OCI-LY1 (cell line): Measurements from ENCODE around the gene GPR135.

Source experiments
- H2AFZ ChIP-seq: fragments of 200-600 bp; sonication (generic), shearing (Covaris generic); 2 replicates; pipeline ENCODE4 v1.6.0; 2014; ENCODE audit warnings: antibody characterized with exemption, mild to moderate bottlenecking, low read length
- H3F3A ChIP-seq: fragments of 200-600 bp; sonication (generic), shearing (Covaris generic); 2 replicates; pipeline ENCODE4 v1.6.0; 2014; ENCODE audit warnings: mild to moderate bottlenecking, antibody characterized with exemption, low read length, moderate library complexity; ENCODE audit not compliant: insufficient read depth
- H3K27ac ChIP-seq: fragments of 200-600 bp; sonication (generic); 2 replicates; pipeline ENCODE4 v1.5.1; 2014; ENCODE audit warnings: low read length, mixed run types, mild to moderate bottlenecking, low read depth; ENCODE audit not compliant: poor library complexity, severe bottlenecking
- H3K27me3 ChIP-seq: fragments of 200-600 bp; sonication (generic); 2 replicates; pipeline ENCODE4 v1.6.0; 2014; ENCODE audit warnings: antibody characterized with exemption, mild to moderate bottlenecking, low read length, moderate library complexity; ENCODE audit not compliant: insufficient read depth
- H3K36me3 ChIP-seq: fragments of 200-600 bp; sonication (generic); 2 replicates; pipeline ENCODE4 v1.6.1; 2014; ENCODE audit warnings: mild to moderate bottlenecking, antibody characterized with exemption, low read length, moderate library complexity, mixed read lengths; ENCODE audit not compliant: insufficient read depth
- H3K4me1 ChIP-seq: fragments of 200-600 bp; sonication (generic); 2 replicates; pipeline ENCODE4 v1.5.1; 2014; ENCODE audit warnings: mild to moderate bottlenecking, low read length, moderate library complexity; ENCODE audit not compliant: insufficient read depth, severe bottlenecking
- H3K4me2 ChIP-seq: fragments of 200-600 bp; sonication (generic), shearing (Covaris generic); 2 replicates; pipeline ENCODE4 v1.6.1; 2014; ENCODE audit warnings: low read length
- H3K4me3 ChIP-seq: fragments of 200-600 bp; sonication (generic); 2 replicates; pipeline ENCODE4 v1.5.1; 2014; ENCODE audit warnings: low read length, low read depth, mild to moderate bottlenecking, mixed read lengths; ENCODE audit not compliant: poor library complexity, severe bottlenecking
- H3K79me2 ChIP-seq: fragments of 200-600 bp; shearing (Covaris generic); 2 replicates; pipeline ENCODE4 v1.6.1; 2016; ENCODE audit warnings: mixed run types, low read length, mixed read lengths; ENCODE audit not compliant: insufficient read depth
- H3K9ac ChIP-seq: fragments of 200-600 bp; sonication (generic), shearing (Covaris generic); 2 replicates; pipeline ENCODE4 v1.6.1; 2014; ENCODE audit warnings: mild to moderate bottlenecking, low read length, mixed read lengths
- H3K9me2 ChIP-seq: fragments of 200-600 bp; sonication (generic), shearing (Covaris generic); 2 replicates; pipeline ENCODE4 v1.6.1; 2014; ENCODE audit warnings: low read depth, mild to moderate bottlenecking, low read length, mixed read lengths
- H3K9me3 ChIP-seq: fragments of 200-600 bp; shearing (Covaris generic); 2 replicates; pipeline ENCODE4 v1.6.1; 2014; ENCODE audit warnings: low read length, mixed read lengths
- H4K20me1 ChIP-seq: fragments of 200-600 bp; sonication (generic), shearing (Covaris generic); 2 replicates; pipeline ENCODE4 v1.6.0; 2016; ENCODE audit warnings: mild to moderate bottlenecking, low read length; ENCODE audit not compliant: insufficient read depth
- EZH2 ChIP-seq: fragments of 200-600 bp; sonication (generic), shearing (Covaris generic); IDR thresholded peaks from 2 replicates; pipeline ENCODE4 v1.8.0; 2017; ENCODE audit warnings: borderline replicate concordance, mixed run types, mild to moderate bottlenecking, antibody characterized with exemption, low read length, moderate library complexity, mixed read lengths
- TF ChIP-seq, protein P1 (sequence below): fragments of 200-600 bp; sonication (generic), shearing (Covaris generic); IDR thresholded peaks from 2 replicates; pipeline ENCODE4 v1.5.1; 2017; ENCODE audit warnings: mild to moderate bottlenecking, antibody characterized with exemption, low read length, moderate library complexity, mixed read lengths

The GPR135 gene

DNA sequence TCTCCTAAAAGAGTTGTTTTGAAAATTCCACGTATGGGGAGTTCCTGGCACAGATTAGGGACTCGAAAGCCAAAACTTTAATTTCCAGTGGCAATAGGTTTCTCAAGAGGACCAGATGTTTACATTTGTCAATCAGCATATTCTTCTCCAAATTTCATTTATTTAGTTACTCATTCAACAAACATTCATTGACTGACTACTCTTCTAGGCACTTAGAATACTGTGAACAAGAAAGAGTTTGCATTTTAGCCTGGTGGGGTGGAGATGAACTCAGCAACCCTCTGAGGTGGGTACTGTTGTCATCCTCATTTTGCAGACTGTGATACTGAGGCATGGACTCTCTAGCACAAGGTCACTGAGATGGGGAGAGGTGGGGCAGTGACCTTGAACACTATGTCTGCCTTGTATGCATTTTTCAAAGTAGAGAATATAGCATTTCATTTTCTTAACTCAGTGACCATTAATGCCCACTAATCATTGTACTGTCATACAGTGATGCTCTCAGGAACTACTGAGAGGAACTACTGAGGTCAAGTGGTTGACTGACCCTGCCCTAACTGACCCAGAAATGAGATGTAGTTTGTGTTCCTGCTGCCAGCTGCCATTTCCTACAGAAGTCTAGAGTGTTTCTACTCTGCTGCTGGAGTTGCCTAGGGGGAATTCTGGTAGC, 16.8 kb upstream of the GPR135 start:
- peaks cover 49% of the 10 kb centered on the region for H3K4me1 ChIP-seq
- H3K9me2 ChIP-seq: no peaks in the 10 kb centered on the region
- no peaks in the 10 kb centered on the region for H3F3A ChIP-seq
- peak overlapping the region; percentile 96 for H3K4me2 ChIP-seq
- H3K9me3 ChIP-seq: no peaks in the 10 kb centered on the region
- no peaks in the 10 kb centered on the region for H4K20me1 ChIP-seq
- H3K27me3 ChIP-seq: no peaks in the 10 kb centered on the region
- H3K79me2 ChIP-seq: peaks cover 11% of the 10 kb centered on the region
- H2AFZ ChIP-seq: no peak overlapping the region
- TF ChIP-seq, protein P1, sequence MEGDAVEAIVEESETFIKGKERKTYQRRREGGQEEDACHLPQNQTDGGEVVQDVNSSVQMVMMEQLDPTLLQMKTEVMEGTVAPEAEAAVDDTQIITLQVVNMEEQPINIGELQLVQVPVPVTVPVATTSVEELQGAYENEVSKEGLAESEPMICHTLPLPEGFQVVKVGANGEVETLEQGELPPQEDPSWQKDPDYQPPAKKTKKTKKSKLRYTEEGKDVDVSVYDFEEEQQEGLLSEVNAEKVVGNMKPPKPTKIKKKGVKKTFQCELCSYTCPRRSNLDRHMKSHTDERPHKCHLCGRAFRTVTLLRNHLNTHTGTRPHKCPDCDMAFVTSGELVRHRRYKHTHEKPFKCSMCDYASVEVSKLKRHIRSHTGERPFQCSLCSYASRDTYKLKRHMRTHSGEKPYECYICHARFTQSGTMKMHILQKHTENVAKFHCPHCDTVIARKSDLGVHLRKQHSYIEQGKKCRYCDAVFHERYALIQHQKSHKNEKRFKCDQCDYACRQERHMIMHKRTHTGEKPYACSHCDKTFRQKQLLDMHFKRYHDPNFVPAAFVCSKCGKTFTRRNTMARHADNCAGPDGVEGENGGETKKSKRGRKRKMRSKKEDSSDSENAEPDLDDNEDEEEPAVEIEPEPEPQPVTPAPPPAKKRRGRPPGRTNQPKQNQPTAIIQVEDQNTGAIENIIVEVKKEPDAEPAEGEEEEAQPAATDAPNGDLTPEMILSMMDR: no peak
- no peak for TF ChIP-seq EZH2
- peak overlapping the region; percentile 82; the same call in 1 of the 2 replicates for H3K9ac ChIP-seq
- H3K27ac ChIP-seq: no peak overlapping the region
- peaks cover 4% of the 10 kb centered on the region; the same call in 1 of the 2 replicates for H3K36me3 ChIP-seq
- H3K4me3 ChIP-seq: peak overlapping the region; percentile 70

DNA sequence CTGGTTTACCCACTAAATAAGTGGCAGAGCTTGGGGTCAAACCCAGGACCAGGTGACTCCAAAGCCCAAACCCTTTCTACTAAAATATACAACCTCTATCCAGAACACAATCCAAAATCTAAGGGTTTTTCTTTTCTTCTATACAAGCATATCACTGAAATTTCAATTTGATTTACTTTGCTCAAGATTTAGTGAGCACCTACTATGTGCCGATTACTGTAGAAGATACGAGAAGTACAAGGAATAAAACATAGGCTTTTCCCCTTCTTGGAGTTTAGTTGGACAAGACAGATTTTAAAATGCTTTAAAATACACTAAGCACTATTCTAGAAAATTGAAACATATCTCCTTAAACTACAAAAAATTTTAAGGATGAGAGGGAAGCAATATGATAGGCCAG, 16.2 kb upstream of the GPR135 start:
- peaks cover 9% of the 10 kb centered on the region; the same call in 1 of the 2 replicates for H3K36me3 ChIP-seq
- peaks cover 47% of the 10 kb centered on the region for H3K4me1 ChIP-seq
- H3K9me2 ChIP-seq: no peaks in the 10 kb centered on the region
- no peak overlapping the region for H3K27ac ChIP-seq
- no peak overlapping the region for H3K9ac ChIP-seq
- H3K4me2 ChIP-seq: peak overlapping the region; percentile 96
- H3K9me3 ChIP-seq: no peaks in the 10 kb centered on the region
- H3K4me3 ChIP-seq: peak overlapping the region; percentile 70
- no peaks in the 10 kb centered on the region for H4K20me1 ChIP-seq
- no peaks in the 10 kb centered on the region for H3K27me3 ChIP-seq
- peaks cover 8% of the 10 kb centered on the region for H3K79me2 ChIP-seq
- TF ChIP-seq EZH2: no peak
- TF ChIP-seq, protein P1: no peak
- no peak overlapping the region for H2AFZ ChIP-seq
- H3F3A ChIP-seq: no peaks in the 10 kb centered on the region

- Histone ChIP-seq H3K4me2 (no peak overlapping the region), H3K9ac (no peak overlapping the region; the same call in 1 of the 2 replicates), H3K27ac (no peak overlapping the region), H3K79me2 (peaks cover 6% of the 10 kb centered on the region), H3F3A (no peaks in the 10 kb centered on the region), H2AFZ (no peak overlapping the region), H3K4me3 (no peak overlapping the region), H3K9me3 (no peaks in the 10 kb centered on the region), H4K20me1 (no peaks in the 10 kb centered on the region), H3K4me1 (peaks cover 35% of the 10 kb centered on the region), H3K27me3 (no peaks in the 10 kb centered on the region), H3K9me2 (no peaks in the 10 kb centered on the region), H3K36me3 (peaks cover 19% of the 10 kb centered on the region; the same call in 1 of the 2 replicates)
- TF ChIP-seq, protein P1: no peak
- no peak for TF ChIP-seq EZH2
Measured at GRCh38 chr14:59480166-59480565, 15.0 kb upstream of the GPR135 start.
